ENCODE results near the gene DNAJC1.

DNAJC1 gene

DNA sequence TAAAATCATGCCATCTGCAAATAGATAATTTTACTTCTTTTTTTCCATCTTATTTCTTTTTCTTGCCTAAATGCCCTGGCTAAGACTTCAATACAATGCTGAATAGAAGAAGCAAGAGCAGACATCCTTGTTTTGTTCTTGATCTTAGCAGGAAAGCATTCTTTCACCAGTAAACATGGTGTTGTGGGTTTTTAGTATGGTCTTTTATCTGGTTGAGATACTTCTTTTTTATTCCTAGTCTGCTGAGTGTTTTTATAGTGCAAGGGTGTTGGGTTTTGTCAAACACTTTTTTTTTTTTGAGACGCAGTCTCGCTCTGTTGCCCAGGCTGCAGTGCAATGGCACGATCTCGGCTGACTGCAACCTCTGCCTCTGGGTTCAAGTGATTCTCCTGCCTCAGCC lies 232.3 kb downstream of the DNAJC1 start:
- FAIRE-seq, result no peak
- no peak for DNase-seq (ENCODE audit: low spot score)

DNA sequence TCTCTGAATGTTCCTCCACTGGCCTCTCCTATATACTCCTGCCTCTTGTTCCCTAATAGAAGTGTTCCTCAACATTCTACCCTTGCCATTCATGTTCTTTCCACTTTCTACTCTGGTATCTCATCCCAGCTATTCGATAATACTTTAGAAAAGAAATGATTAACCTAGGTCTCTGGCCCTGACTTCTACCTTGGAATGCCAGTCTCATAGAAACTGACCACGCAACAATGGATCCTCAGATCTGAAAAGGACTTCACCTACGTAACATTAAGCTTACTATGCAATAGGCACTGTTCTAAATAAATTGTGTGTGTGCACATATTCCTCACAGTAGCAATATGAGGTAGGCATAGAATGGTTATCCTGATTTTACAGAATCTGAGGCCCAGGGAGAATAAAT lies 234.5 kb downstream of the DNAJC1 start:
- DNase-seq (ENCODE audit: low spot score) (no peak), FAIRE-seq (peak; percentile 27)

DNA sequence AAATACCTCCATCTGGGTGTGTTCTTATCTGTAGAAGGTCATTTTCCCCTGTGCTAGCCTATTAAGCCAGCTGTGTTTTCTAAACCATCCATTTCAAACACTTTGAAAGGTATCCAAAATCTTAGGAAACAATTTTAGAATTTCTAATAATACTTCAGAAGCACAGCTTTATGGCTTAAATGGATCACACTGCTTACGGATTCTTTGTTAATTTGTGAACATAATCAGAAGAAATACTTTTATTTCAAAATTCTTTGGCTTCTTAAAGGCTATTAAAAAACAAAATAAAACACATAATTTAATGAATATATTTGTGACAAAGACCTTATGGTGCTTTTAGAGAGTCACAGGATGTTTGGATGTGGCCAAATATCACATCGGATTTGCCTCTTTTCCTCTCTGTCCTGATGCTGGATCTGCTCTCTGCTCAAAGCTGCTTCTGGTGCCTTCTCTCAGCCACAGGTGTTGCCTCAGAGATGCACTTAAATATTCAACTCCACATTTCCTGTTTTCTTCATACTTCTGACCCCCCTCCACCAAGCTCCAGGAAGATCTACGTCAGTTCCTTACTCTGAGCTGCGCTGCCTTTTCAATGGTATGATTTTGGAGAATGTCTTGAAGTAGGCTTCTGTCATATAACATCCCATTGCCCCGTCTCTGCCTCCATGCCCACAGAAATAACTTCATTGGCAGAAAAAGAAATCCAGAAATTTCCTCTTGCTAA lies 238.9 kb downstream of the DNAJC1 start:
- FAIRE-seq, result no peak
- no peak for DNase-seq (ENCODE audit: low spot score)

- FAIRE-seq (no peak), DNase-seq (ENCODE audit: low spot score) (no peak)
Observed at GRCh38 chr10:21760332-21760731, 243.2 kb downstream of the DNAJC1 start.

GRCh38 chr10:21759232-21759631 lies 244.3 kb downstream of the DNAJC1 start:
- DNase-seq (ENCODE audit: low spot score), result no peak
- FAIRE-seq, result no peak

DNA sequence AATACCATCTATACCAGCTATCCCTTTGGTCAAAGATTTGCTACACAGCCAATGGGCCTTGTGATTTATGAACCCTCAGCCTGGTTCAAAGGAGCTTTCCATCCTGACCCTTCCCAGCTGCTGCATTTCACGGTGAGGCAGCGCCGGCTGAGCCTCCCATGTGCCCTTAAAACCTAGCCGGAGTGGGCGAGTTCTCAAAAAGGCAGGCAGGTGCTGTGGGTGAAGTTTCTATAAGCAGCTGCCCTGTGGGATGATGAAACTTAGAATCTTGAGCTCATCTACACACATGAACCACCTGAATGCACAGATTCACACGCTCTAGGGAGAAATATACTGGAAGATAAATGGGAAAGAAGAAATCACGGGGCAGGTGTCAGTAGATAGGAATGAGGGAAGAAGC lies 244.8 kb downstream of the DNAJC1 start:
- FAIRE-seq (no peak), DNase-seq (ENCODE audit: low spot score) (no peak)

DNA sequence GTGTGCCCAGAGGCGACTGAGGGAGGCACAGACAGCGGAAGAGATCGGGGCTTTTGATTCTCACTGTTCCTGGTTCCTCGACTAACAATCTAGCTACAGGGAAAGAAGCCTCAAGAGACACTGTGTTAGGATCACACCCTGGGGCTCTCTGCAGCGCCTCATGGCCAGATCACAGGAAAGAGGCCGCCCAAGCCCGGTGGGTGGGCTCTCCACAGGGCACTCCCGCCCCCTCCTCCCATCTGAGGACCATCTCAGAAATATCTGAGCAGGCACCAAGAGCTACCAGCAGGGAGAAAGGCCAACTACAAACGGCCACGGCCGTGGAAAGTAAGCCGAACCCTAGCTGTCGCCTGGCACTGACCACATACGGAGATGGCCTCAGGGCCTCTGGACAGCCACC lies 245.3 kb downstream of the DNAJC1 start:
- no peak for FAIRE-seq
- no peak for DNase-seq (ENCODE audit: low spot score)

- FAIRE-seq, result no peak
Observed at GRCh38 chr10:21757185-21757901, 246.2 kb downstream of the DNAJC1 start.

GRCh38 chr10:21756707-21757106 lies 246.8 kb downstream of the DNAJC1 start:
- no peak for FAIRE-seq
- no peak for DNase-seq (ENCODE audit: low spot score)

More at GRCh38 chr10:21757185-21757901, 246.2 kb downstream of the DNAJC1 start:
- no peak for DNase-seq (ENCODE audit: low spot score)

DNA sequence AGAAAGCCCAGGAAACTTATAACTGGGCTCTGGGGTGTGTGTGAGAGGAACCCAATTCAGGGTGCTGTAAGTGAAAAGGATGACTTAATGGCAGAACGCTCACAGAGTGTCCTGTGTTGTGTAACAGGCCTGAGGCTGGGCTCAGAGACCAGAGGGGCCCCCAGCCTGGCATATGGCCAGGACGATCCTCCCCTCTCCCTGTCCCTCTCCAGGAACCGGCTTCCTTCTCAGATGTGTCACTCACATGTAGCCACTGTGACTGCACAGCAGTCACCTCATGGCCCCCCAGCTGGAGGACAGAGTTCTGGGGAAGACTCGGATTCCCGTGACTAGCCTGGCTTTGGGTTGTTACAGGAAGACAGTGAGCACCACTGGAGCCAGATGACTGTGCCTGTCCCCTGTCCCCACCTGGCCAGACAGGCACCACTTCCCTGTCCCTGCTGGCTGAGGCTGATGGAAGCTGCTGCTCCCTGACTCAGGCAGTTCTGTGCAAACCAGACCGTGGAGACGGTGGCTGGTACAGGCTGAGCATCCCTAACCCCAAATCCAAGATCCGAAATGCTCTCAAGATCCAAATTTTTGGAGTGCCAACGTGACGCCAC lies 249.0 kb downstream of the DNAJC1 start:
- no peak for DNase-seq (ENCODE audit: low spot score)
- FAIRE-seq, result no peak

DNA sequence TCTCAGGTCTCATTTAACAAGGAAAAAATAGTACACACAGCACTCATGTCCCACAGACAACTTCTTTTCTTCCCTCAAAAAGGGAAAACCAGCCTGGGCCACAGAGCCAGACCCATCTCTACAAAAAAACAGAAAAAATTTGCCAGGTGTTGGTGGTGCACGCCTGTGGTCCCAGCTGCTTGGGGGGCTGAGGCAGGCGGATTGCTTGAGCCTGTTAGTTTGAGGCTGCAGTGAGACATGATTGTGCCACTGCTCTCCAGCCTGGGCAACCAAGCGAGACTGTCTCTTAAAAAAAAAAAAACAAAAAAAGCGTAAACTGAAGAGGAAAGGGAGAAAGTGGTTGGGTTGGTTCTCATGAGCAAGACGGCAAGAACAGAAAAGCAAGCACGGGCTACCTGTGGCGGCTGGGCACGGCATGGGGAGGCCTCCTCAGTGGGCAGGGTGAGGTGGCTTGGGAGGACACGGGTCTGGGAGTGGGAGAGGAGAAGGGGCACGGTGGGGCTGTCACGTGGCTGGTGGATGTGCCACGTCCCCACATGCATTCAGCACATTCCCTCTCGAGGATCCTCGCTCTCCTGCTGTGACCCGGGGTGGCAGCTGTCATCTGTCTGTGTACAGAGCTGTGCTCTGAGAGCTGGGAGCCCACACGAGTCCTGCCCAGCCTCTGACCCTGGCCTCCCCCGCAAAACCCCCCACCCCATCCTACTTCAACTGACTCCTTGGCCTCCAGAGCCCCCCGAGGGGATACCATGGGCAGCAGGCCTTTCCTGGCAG lies 249.8 kb downstream of the DNAJC1 start:
- no peak for DNase-seq (ENCODE audit: low spot score)
- FAIRE-seq, result no peak

GRCh38 chr10:21751341-21752310 lies 251.9 kb downstream of the DNAJC1 start:
- FAIRE-seq, result no peak

DNA sequence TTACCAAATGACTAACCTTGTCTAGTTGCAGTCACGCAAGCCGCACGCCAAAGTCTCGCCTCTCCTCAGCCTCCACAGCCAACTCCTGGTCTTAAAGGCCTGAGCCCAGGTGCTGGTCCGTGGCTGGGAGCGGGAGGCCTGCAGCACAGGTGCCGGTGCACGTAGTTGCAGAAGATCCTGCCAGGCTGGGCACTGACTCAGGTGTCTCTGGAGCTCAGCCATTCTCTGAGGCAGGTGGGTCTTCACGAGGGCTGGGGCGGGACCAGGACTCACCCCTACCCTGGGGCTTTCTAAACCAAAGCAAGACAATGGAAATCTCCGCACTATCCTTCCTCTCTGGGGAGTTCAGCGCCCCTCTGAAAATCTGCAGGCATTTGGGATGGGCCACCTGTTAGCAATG lies 253.1 kb downstream of the DNAJC1 start:
- FAIRE-seq, result no peak
- DNase-seq (ENCODE audit: low spot score), result no peak

More at GRCh38 chr10:21751341-21752310, 251.9 kb downstream of the DNAJC1 start:
- DNase-seq (ENCODE audit: low spot score), result no peak

DNA sequence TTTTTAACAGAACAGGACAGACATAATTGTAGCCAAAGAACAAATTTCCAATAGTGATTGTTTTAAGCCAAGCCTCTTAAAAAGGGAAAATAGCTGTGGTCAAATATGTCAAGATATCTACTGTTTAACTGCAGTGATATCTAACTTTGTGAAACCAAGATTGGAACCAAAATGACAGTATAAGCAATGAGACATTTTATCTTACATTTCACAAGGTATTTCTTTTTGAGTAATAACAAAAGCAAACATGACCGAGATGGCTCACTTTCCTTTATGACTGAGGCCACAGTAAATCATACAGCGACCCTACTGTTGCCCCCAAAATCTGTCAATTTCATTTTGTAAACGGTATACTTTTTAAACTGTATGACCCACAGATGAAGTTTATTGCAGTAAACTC lies 253.7 kb downstream of the DNAJC1 start:
- DNase-seq (ENCODE audit: low spot score) (no peak), FAIRE-seq (no peak)

DNA sequence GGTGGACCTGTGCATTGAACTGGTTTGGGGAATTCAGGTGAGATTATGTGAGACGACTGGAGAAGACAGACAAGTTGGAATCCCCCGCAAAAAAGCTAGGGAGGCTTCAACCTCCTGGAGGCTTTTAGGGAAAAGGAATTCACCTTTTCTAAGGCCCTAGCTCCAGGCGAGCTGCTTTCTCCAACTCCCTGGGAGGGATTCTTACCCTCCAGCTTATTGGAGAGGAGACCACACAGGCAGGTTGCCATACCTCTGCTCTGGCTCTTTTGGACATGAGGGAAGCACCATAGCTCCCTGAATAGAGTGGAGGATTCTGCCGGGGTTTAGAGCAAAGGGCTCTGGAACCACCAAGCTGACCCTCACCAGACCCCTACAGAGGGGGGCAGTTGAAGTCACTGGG lies 255.7 kb downstream of the DNAJC1 start:
- FAIRE-seq (no peak), DNase-seq (ENCODE audit: low spot score) (no peak)

- DNase-seq (ENCODE audit: low spot score) (no peak), FAIRE-seq (no peak)
Observed at GRCh38 chr10:21746118-21746517, 257.4 kb downstream of the DNAJC1 start.

DNA sequence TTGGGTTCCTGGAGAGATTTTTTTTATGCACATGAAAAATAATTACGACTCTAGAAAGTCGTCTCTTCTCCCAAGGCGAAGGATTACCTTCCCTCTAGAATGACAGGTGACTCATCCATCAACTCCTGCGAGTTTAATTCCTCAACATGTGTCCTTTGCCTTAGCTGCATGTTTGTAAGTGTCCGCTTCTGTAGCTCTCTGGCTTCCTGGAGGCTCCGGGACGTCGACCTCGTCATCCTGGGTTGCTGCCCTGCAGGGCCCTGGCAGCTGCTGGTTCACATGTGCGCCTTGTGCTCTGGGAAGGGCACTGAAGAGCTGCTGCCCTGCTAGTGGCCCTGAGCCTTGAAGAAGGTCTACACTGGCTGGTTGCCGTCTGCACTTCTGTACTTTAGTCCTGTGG lies 259.3 kb downstream of the DNAJC1 start:
- no peak for DNase-seq (ENCODE audit: low spot score)
- FAIRE-seq, result no peak

DNA sequence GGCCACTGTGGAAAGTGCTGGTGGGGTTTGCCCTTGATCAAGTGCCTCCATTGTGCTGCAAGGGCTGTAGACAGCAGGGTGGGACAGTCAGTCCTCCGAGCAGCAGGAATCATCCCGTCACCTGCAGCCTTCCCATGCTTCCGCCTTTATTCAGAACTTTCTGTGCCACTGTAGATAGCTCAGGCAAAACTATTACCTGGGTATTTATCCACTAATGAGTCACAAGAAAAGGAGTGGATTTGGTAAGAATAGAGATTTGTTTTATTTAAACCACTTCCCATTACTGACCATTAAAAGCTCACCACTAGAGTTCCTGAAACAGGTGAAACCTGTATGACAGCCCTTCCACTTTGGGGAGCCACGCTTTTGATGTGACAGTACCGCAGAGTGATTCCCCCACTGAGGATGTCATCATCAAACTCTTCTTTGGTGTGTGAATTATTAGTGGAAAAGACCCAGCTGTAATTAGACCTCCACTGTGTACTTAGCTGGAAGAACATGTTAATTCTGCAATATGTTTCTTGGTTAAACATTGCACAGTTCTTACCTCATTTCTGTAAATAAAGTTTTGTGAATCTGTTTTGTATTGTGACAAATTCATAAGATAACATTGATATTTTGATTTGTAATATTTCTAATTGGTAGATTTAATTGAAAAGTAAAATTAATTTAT lies 260.7 kb downstream of the DNAJC1 start:
- FAIRE-seq, result no peak
- DNase-seq (ENCODE audit: low spot score), result no peak

- DNase-seq (ENCODE audit: low spot score), result no peak
- no peak for FAIRE-seq
Observed at GRCh38 chr10:21740989-21741388, 262.5 kb downstream of the DNAJC1 start.

GRCh38 chr10:21737106-21737505 lies 266.4 kb downstream of the DNAJC1 start:
- DNase-seq (ENCODE audit: low spot score) (no peak), FAIRE-seq (no peak)

All from urothelium cell line (cell line).